SJCRH30 (cell line): Measurements from ENCODE around the gene NIP7. TPM values are rescaled to one million over a fixed set of nuclear protein-coding genes. Genes with fewer than 3 reads are reported as not detected.
"Not testable (repeated sequence)": the region's sequence is repeated elsewhere in the genome, so short reads cannot be mapped to it uniquely, and the experiment has no call there.

Experiments used
- DNase-seq, 2 experiments: peaks; one replicate each; pipeline ENCODE4 v3.0.0-alpha.2; 2015 to 2020
- H3K27ac ChIP-seq: fragments of 250-450 bp; sonication (Bioruptor Pico); 2 replicates; pipeline ENCODE4 v1.5.1; 2020; ENCODE audit warnings: mild to moderate bottlenecking, moderate library complexity
- H3K27me3 ChIP-seq: fragments of 250-450 bp; sonication (Bioruptor Pico); 2 replicates; pipeline ENCODE4 v1.5.1; 2020; ENCODE audit warnings: mild to moderate bottlenecking, moderate library complexity
- H3K36me3 ChIP-seq: fragments of 250-450 bp; sonication (Bioruptor Pico); 2 replicates; pipeline ENCODE4 v1.5.1; 2020; ENCODE audit warnings: mild to moderate bottlenecking, moderate library complexity
- H3K4me1 ChIP-seq: fragments of 250-450 bp; sonication (Bioruptor Pico); 2 replicates; pipeline ENCODE4 v1.5.1; 2020; ENCODE audit warnings: mild to moderate bottlenecking, moderate library complexity
- H3K4me3 ChIP-seq: fragments of 250-450 bp; sonication (Bioruptor Pico); 2 replicates; pipeline ENCODE4 v1.5.1; 2020; ENCODE audit warnings: mild to moderate bottlenecking, moderate library complexity
- H3K9me3 ChIP-seq: fragments of 250-450 bp; sonication (Bioruptor Pico); replicated peaks from 2 replicates; pipeline ENCODE4 v1.5.1; 2020; ENCODE audit warnings: mild to moderate bottlenecking, moderate library complexity
- total RNA-seq: library from RNA; depleted of rRNA; stranded (reverse); fragments of >200 nt; shearing (Covaris generic); gene quantifications from 2 replicates; pipeline ENCODE4 v1.2.3, GENCODE V29; 2014; rRNA removed

Gene NIP7
- total RNA-seq: 29.7 and 31.8 TPM in 2 replicates

- Histone ChIP-seq H3K36me3 (peaks cover 22% of the 10 kb centered on the region), H3K4me1 (0 out of 2 replicates have a peak, but pooled peaks cover 3% of the 10 kb centered on the region), H3K27ac (peak within 1 kb of the TSS; percentile 96), H3K9me3 (no peaks in the 10 kb centered on the region), H3K27me3 (no peaks in the 10 kb centered on the region), H3K4me3 (peak within 1 kb of the TSS; percentile 99)
- DNase-seq: peak; percentile 95 to 97
Measured at GRCh38 chr16:69339289-69340094, at the start of gene NIP7, which contains the start of gene COG8. NIP7 (plus strand) TSS chr16:69339772; CDS start chr16:69339830, 58 bp downstream. COG8 (minus strand) TSS chr16:69339564; CDS start chr16:69339552, 12 bp downstream.

GRCh38 chr16:69291657-69292056 is 47.9 kb upstream of the NIP7 start:
- not testable (repeated sequence) for H3K4me1 ChIP-seq, H3K9me3 ChIP-seq, DNase-seq, H3K27ac ChIP-seq, H3K27me3 ChIP-seq, H3K4me3 ChIP-seq, H3K36me3 ChIP-seq

GRCh38 chr16:69293401-69293800 is 46.2 kb upstream of the NIP7 start:
- Histone ChIP-seq H3K36me3 (no peaks in the 10 kb centered on the region), H3K27me3 (no peaks in the 10 kb centered on the region), H3K4me1 (no peaks in the 10 kb centered on the region), H3K27ac (no peak overlapping the region), H3K9me3 (no peaks in the 10 kb centered on the region), H3K4me3 (no peak overlapping the region)
- no peak for DNase-seq

GRCh38 chr16:69294051-69294450 is 45.5 kb upstream of the NIP7 start:
- Histone ChIP-seq H3K27ac (no peak overlapping the region), H3K4me1 (no peaks in the 10 kb centered on the region), H3K27me3 (no peaks in the 10 kb centered on the region), H3K4me3 (no peak overlapping the region), H3K9me3 (no peaks in the 10 kb centered on the region), H3K36me3 (no peaks in the 10 kb centered on the region)
- DNase-seq: no peak

- not testable (repeated sequence) for H3K9me3 ChIP-seq, H3K27ac ChIP-seq, H3K4me1 ChIP-seq, H3K27me3 ChIP-seq, H3K4me3 ChIP-seq, H3K36me3 ChIP-seq, DNase-seq
Measured at GRCh38 chr16:69296771-69297170, 42.8 kb upstream of the NIP7 start.

GRCh38 chr16:69298261-69298660 is 41.3 kb upstream of the NIP7 start:
- Histone ChIP-seq H3K4me1 (no peaks in the 10 kb centered on the region), H3K27ac (no peak overlapping the region)

GRCh38 chr16:69301187-69301586 is 38.4 kb upstream of the NIP7 start:
- H3K27me3 ChIP-seq: no peaks in the 10 kb centered on the region

More at GRCh38 chr16:69298261-69298660, 41.3 kb upstream of the NIP7 start:
- no peak overlapping the region for H3K4me3 ChIP-seq
- no peaks in the 10 kb centered on the region for H3K36me3 ChIP-seq
- no peaks in the 10 kb centered on the region for H3K27me3 ChIP-seq
- H3K9me3 ChIP-seq: no peaks in the 10 kb centered on the region
- DNase-seq: no peak

GRCh38 chr16:69301861-69302260 is 37.7 kb upstream of the NIP7 start:
- Histone ChIP-seq H3K27me3 (no peaks in the 10 kb centered on the region), H3K9me3 (no peaks in the 10 kb centered on the region), H3K4me1 (no peaks in the 10 kb centered on the region), H3K36me3 (no peaks in the 10 kb centered on the region), H3K27ac (no peak overlapping the region), H3K4me3 (no peak overlapping the region)
- DNase-seq: no peak

More at GRCh38 chr16:69301187-69301586, 38.4 kb upstream of the NIP7 start:
- no peak for DNase-seq
- Histone ChIP-seq H3K4me3 (no peak overlapping the region), H3K9me3 (no peaks in the 10 kb centered on the region), H3K27ac (no peak overlapping the region), H3K4me1 (no peaks in the 10 kb centered on the region), H3K36me3 (no peaks in the 10 kb centered on the region)

- H3K36me3 ChIP-seq: no peaks in the 10 kb centered on the region
- H3K9me3 ChIP-seq: no peaks in the 10 kb centered on the region
- H3K27ac ChIP-seq: no peak overlapping the region
- no peaks in the 10 kb centered on the region for H3K27me3 ChIP-seq
- no peak for DNase-seq
- H3K4me1 ChIP-seq: no peaks in the 10 kb centered on the region
- no peak overlapping the region for H3K4me3 ChIP-seq
Measured at GRCh38 chr16:69302301-69302700, 37.3 kb upstream of the NIP7 start.

- Histone ChIP-seq H3K4me3 (no peak overlapping the region), H3K4me1 (no peaks in the 10 kb centered on the region), H3K36me3 (no peaks in the 10 kb centered on the region), H3K27me3 (no peaks in the 10 kb centered on the region), H3K27ac (no peak overlapping the region), H3K9me3 (no peaks in the 10 kb centered on the region)
- no peak for DNase-seq
Measured at GRCh38 chr16:69306031-69306430, 33.5 kb upstream of the NIP7 start.

GRCh38 chr16:69307091-69307490 is 32.5 kb upstream of the NIP7 start:
- H3K4me3 ChIP-seq: no peak overlapping the region
- no peak overlapping the region for H3K27ac ChIP-seq
- H3K36me3 ChIP-seq: no peaks in the 10 kb centered on the region
- no peak for DNase-seq
- H3K4me1 ChIP-seq: no peaks in the 10 kb centered on the region
- H3K9me3 ChIP-seq: no peaks in the 10 kb centered on the region
- no peaks in the 10 kb centered on the region for H3K27me3 ChIP-seq

- DNase-seq: no peak
- Histone ChIP-seq H3K4me3 (no peak overlapping the region), H3K4me1 (no peaks in the 10 kb centered on the region), H3K27me3 (no peaks in the 10 kb centered on the region), H3K27ac (no peak overlapping the region), H3K36me3 (no peaks in the 10 kb centered on the region), H3K9me3 (no peaks in the 10 kb centered on the region)
Measured at GRCh38 chr16:69307856-69308255, 31.7 kb upstream of the NIP7 start.

GRCh38 chr16:69309316-69309715 is 30.3 kb upstream of the NIP7 start:
- H3K27me3 ChIP-seq: no peaks in the 10 kb centered on the region
- H3K4me3 ChIP-seq: no peak overlapping the region
- DNase-seq: no peak

GRCh38 chr16:69310653-69311532 is 28.7 kb upstream of the NIP7 start, which contains the start of gene VPS4A:
VPS4A (plus strand) TSS chr16:69311350; CDS start chr16:69311512, 162 bp downstream.
- peak; percentile 92 for DNase-seq
- H3K4me1 ChIP-seq: no peaks in the 10 kb centered on the region

More at GRCh38 chr16:69309316-69309715, 30.3 kb upstream of the NIP7 start:
- Histone ChIP-seq H3K4me1 (no peaks in the 10 kb centered on the region), H3K27ac (no peak overlapping the region), H3K9me3 (no peaks in the 10 kb centered on the region), H3K36me3 (0 out of 2 replicates have a peak, but pooled peaks cover 4% of the 10 kb centered on the region)

More at GRCh38 chr16:69310653-69311532, 28.7 kb upstream of the NIP7 start, which contains the start of gene VPS4A:
- 0 out of 2 replicates have a peak, but pooled peaks cover 4% of the 10 kb centered on the region for H3K36me3 ChIP-seq
- H3K4me3 ChIP-seq: peak within 1 kb of the TSS; percentile 98
- H3K27ac ChIP-seq: peak within 1 kb of the TSS; percentile 31; the same call in 1 of the 2 replicates
- H3K27me3 ChIP-seq: no peaks in the 10 kb centered on the region
- H3K9me3 ChIP-seq: no peaks in the 10 kb centered on the region
